IPS-18c (cell line): ENCODE data around the gene ZNF99.
A peak's percentile ranks its signal among the peaks of the same experiment; 100 is the strongest.
"Not testable (repeated sequence)": the region's sequence is repeated elsewhere in the genome, so short reads cannot be mapped to it uniquely, and the experiment has no call there.

ENCODE experiments used
- H3K4me3 ChIP-seq: 2 replicates; pipeline ENCODE4 v1.7.0; 2013; ENCODE audit warnings: low read depth, mild to moderate bottlenecking, low read length, moderate library complexity; ENCODE audit not compliant: insufficient read depth
- H3K9me3 ChIP-seq: one replicate; pipeline ENCODE4 v1.6.1; 2013; ENCODE audit warnings: mild to moderate bottlenecking, low read length, moderate library complexity; ENCODE audit not compliant: control insufficient read depth, insufficient read depth

ZNF99 gene

DNA sequence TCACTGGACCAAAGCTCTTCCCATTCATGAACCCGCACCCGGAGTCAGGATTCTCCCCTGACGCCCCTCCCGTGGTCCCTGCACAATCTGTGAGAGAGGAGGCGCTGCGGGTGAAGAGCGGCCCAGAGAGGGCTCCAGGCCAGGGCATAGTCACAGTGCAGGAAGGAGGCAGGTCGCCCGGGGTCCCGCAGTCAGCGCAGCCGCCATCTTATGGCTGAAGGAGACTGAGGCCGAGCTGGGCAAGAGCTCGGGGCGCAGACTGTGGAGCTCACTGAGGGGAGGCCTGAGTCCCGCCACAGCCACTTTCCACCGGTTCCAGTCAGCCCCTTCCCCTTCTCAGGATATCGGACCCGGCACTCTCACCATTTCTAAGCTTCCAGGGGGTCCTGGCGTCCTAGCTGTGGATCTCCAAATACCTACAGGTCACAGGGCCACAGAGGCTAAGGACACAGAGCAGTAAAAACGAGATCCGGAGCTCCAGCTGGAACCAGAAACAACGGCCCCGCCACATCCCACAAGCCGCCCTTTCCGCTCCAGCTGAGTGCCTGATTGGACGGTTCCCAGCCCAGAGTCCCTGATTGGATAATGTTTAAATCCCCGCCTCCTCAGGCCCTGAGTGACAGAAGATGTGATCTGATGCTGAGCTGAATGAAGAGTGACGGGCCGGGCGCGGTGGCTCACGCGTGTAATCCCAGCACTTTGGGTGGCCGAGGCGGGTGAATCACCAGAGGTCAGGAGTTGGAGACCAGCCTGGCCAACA is at the start of gene ZNF99:
TSS of gene ZNF99 (minus strand) at position 501 of the 760 bp plus-strand sequence. CDS start at position 366, 135 bp downstream.
- Histone ChIP-seq H3K4me3 (no peak within 1 kb of the TSS), H3K9me3 (peaks cover 19% of the 10 kb centered on the region)

DNA sequence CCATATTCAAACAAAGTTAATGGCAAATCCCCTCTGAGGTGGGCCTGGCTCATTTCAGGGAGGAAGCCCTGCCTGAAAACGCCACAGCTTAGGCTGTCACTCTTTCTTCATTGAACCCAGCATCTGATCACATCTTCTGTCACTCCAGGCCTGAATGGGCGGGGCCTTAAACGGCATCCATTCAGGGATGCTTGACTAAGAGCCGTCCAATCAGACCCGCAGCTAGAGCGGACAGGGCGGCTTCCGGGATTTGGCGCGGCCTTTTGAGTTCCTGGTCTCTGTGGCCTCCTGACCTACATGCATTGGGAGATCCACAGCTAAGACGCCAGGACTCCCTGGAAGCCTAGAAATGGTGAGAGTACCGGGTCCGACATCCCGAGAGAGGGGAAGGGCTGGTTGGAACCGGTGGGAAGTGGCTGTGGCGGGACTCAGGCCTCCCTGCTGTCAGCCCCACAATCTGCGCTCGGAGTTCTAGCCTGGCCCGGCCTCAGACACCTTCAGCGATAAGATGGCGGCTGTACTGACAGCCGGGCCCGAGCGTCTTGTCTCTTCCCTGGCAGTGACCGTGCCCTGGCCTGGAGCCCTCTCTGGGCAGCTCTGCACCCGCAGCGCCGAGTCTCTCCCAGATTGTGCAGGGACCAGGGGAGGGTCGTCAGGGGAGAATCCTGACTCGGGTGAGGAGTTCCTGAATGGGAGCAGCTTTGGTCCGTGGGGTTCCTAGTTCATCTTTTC is 48.2 kb upstream of the ZNF99 start, which contains the start of gene ZNF723:
TSS of gene ZNF723 (plus strand) at position 261 of the 732 bp plus-strand sequence. CDS start at position 350, 89 bp downstream.
- Histone ChIP-seq H3K4me3 (no peak within 1 kb of the TSS; the same call in 1 of the 2 replicates), H3K9me3 (peaks cover 15% of the 10 kb centered on the region)

DNA sequence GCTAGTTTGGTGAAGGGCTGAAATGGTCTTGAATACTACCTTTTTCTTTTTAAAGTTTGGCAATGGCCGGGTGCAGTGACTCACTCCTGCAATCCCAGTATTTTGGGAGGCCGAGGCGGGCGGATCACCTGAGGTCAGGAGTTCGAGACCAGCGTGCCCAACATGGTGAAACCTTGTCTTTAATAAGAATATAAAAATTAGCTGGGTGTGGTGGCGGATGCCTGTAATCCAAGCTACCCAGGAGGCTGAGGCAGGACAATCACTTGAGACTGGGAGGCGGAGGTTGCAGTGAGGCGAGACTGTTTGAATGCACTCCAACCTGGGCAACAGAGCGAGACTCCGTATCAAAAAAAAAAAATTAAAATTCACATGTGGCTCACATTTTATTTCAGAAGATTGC is 47.3 kb upstream of the ZNF99 start:
- H3K4me3 ChIP-seq, result no peak overlapping the region
- peaks cover 15% of the 10 kb centered on the region for H3K9me3 ChIP-seq

- no peak overlapping the region for H3K4me3 ChIP-seq
- peaks cover 37% of the 10 kb centered on the region for H3K9me3 ChIP-seq
Measured at GRCh38 chr19:22814124-22814523, 30.2 kb upstream of the ZNF99 start.

GRCh38 chr19:22807061-22807835 is 23.3 kb upstream of the ZNF99 start:
- peaks cover 43% of the 10 kb centered on the region for H3K9me3 ChIP-seq

GRCh38 chr19:22806418-22806817 is 22.5 kb upstream of the ZNF99 start:
- Histone ChIP-seq H3K4me3 (no peak overlapping the region), H3K9me3 (peaks cover 40% of the 10 kb centered on the region)

More at GRCh38 chr19:22807061-22807835, 23.3 kb upstream of the ZNF99 start:
- H3K4me3 ChIP-seq, result no peak overlapping the region

DNA sequence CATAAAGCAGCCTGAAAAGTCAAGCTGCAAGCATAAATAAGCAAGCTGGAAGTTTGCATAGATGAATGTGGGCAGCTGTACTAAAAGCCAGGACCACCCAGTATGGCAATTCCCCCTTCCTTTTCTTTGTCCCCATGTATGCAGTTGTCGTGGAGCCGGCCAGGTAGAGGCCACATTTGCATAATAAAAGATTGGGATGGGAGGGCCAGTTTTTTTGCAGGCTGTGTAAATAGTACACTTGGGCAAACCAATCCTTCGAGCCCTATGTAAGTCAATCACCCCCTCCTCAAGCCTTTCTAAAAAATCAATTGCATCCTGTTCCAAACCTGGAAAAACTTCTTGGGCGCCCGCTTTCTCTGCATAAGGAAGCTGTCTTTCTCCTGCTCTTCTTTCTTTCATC is 13.1 kb upstream of the ZNF99 start:
- peaks cover 25% of the 10 kb centered on the region for H3K9me3 ChIP-seq
- no peak overlapping the region for H3K4me3 ChIP-seq

DNA sequence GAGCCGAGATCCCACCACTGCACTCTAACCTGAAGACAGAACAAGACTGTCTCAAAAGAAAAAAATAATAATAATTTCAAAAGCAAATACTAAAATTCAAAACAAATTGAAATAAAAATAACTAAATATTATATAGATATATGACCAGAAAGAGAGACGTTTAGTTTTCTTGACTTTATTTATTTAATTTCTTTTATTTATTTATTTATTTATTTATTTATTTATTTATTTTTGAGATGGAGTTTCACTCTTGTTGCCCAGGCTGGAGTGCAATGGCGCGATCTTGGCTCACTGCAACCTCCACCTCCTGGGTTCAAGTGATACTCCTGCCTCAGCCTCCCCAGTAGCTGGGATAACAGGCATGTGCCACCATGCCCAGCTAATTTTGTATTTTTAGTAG is 8.9 kb upstream of the ZNF99 start:
- H3K4me3 ChIP-seq, result not testable (repeated sequence)
- peaks cover 13% of the 10 kb centered on the region for H3K9me3 ChIP-seq

DNA sequence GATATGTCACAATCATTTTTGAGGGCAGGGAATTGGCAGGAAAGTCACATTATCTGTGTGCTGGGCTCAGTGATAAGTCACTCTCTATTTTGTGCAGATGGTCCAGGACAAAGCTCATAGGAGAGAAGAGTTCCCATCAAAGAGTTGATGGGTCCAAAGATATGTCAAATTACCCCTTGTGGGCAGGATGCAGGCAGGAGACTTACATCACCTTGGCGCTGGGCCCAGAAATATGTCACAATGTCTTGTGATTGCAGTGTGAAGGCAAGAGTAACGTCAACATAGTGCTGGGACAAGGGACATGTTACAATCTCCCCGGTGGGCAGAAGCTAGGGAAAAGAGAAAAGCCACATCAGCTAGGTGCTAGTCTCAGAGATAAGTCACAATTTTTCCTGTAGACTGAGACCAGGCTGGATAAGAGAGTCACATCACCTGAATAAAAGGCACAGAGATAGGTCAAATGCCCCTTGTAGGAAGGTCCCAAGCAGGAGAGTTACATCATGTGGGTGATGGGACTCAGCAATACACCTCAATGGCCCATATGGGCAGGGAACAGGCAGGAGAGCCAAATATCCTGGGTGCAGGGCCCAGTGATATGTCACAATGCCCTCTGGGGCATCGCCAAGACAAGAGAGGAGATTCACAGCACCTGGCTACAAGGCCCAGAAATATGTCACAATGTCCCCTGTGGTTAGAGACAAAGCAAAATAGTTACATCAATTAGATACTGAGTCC is 47.9 kb downstream of the ZNF99 start:
- Histone ChIP-seq H3K4me3 (no peak overlapping the region; the same call in 1 of the 2 replicates), H3K9me3 (peaks cover 45% of the 10 kb centered on the region)

DNA sequence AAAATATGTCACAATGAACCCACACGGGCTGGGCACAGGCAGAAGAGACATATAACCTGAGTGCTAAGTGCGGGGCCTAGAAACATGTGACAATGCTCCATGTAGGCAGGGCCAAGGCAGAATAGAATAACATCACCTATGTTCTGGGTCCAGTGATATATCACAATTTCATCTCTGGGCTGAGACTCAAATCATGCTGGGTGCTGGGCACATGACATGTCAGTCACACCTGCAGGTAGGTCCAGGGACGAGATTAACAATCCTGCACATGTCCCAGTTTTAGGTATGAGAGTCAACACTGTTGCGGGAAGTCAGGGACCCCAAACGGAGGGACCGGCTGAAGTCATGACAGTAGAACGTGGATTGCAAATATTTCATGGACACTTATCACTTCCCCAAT is 50.3 kb downstream of the ZNF99 start:
- H3K4me3 ChIP-seq, result peak overlapping the region; percentile 15; the same call in 1 of the 2 replicates
- peaks cover 44% of the 10 kb centered on the region for H3K9me3 ChIP-seq

- H3K9me3 ChIP-seq, result peaks cover 25% of the 10 kb centered on the region
- H3K4me3 ChIP-seq, result not testable (repeated sequence)
Measured at GRCh38 chr19:22728214-22728613, 55.7 kb downstream of the ZNF99 start.

DNA sequence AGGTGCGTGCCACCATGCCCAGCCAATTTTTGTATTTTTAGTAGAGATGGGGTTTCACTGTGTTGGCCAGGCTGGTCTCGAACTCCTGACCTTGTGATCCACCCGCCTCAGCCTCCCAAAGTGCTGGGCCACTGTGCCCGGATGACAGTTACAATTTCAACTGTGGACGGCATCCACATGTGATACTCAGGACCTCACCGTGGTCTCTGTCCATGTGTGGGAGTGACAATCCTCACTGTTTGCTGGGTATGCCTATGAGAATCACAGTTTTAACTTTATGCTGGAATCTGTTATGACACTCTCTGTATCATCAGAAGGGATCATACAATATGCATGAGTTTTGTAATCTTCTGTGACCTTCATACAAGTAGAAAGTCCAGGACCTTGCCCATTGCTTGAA is 62.4 kb downstream of the ZNF99 start:
- peaks cover 16% of the 10 kb centered on the region for H3K9me3 ChIP-seq
- not testable (repeated sequence) for H3K4me3 ChIP-seq

- Histone ChIP-seq H3K4me3 (no peak overlapping the region), H3K9me3 (peaks cover 15% of the 10 kb centered on the region)
Measured at GRCh38 chr19:22708983-22709382, 75.0 kb downstream of the ZNF99 start.

- H3K9me3 ChIP-seq, result peaks cover 24% of the 10 kb centered on the region
- H3K4me3 ChIP-seq, result not testable (repeated sequence)
Measured at GRCh38 chr19:22703096-22703495, 80.9 kb downstream of the ZNF99 start.

DNA sequence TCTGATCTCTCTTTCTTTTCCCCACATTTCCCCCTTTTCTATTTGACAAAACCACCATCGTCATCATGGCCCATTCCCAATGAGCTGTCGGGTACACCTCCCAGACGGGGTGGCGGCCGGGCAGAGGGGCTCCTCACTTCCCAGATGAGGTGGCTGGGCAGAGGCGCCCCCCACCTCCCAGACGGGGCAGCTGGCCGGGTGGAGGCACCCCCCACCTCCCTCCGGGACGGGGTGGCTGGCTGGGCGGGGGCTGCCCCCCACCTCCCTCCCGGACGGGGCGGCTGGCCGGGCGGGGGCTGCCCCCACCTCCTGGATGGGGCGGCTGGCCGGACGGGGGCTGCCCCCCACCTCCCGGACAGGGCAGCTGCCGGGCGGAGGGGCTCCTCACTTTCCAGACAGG is 81.3 kb downstream of the ZNF99 start:
- H3K4me3 ChIP-seq, result not testable (repeated sequence)
- H3K9me3 ChIP-seq, result peaks cover 23% of the 10 kb centered on the region
